Measurements from ENCODE around the gene FNDC10.

Gene FNDC10

GRCh38 chr1:1628754-1629429 is 29.0 kb upstream of the FNDC10 start:
- Mint-ChIP-seq H3K27ac (no peak overlapping the region), H3K9me3 (no peaks in the 10 kb centered on the region), H3K36me3 (ENCODE audit: low read depth) (no peaks in the 10 kb centered on the region), H3K4me3 (no peak overlapping the region), H3K27me3 (ENCODE audit: low read depth) (no peaks in the 10 kb centered on the region), H3K4me1 (no peaks in the 10 kb centered on the region)
- no peak for TF ChIP-seq CTCF (IDR thresholded peaks at IDR 0.05; ENCODE audit: unreplicated experiment in 3 of 3)

GRCh38 chr1:1627829-1628753 is 28.2 kb upstream of the FNDC10 start:
- no peak overlapping the region for H3K4me3 Mint-ChIP-seq
- no peaks in the 10 kb centered on the region for H3K36me3 Mint-ChIP-seq (ENCODE audit: low read depth)
- H3K4me1 Mint-ChIP-seq: no peaks in the 10 kb centered on the region
- no peak for TF ChIP-seq CTCF (IDR thresholded peaks at IDR 0.05; ENCODE audit: unreplicated experiment in 3 of 3)
- H3K27ac Mint-ChIP-seq: no peak overlapping the region
- no peaks in the 10 kb centered on the region for H3K9me3 Mint-ChIP-seq
- no peaks in the 10 kb centered on the region for H3K27me3 Mint-ChIP-seq (ENCODE audit: low read depth)

- Mint-ChIP-seq H3K27ac (no peak overlapping the region), H3K36me3 (ENCODE audit: low read depth) (no peaks in the 10 kb centered on the region), H3K27me3 (ENCODE audit: low read depth) (no peaks in the 10 kb centered on the region), H3K4me3 (no peak overlapping the region), H3K9me3 (no peaks in the 10 kb centered on the region), H3K4me1 (no peaks in the 10 kb centered on the region)
- TF ChIP-seq CTCF (IDR thresholded peaks at IDR 0.05; ENCODE audit: unreplicated experiment in 3 of 3): no peak
Observed at GRCh38 chr1:1627261-1627828, 27.4 kb upstream of the FNDC10 start.

- Mint-ChIP-seq H3K9me3 (no peaks in the 10 kb centered on the region), H3K27me3 (ENCODE audit: low read depth) (no peaks in the 10 kb centered on the region), H3K4me1 (no peaks in the 10 kb centered on the region), H3K36me3 (ENCODE audit: low read depth) (no peaks in the 10 kb centered on the region), H3K4me3 (no peak overlapping the region), H3K27ac (no peak overlapping the region)
- no peak for TF ChIP-seq CTCF (IDR thresholded peaks at IDR 0.05; ENCODE audit: unreplicated experiment in 3 of 3)
Observed at GRCh38 chr1:1626207-1627141, 26.5 kb upstream of the FNDC10 start.

- Mint-ChIP-seq H3K27me3 (ENCODE audit: low read depth) (no peaks in the 10 kb centered on the region), H3K27ac (no peak overlapping the region), H3K4me3 (no peak overlapping the region), H3K36me3 (ENCODE audit: low read depth) (no peaks in the 10 kb centered on the region), H3K4me1 (no peaks in the 10 kb centered on the region), H3K9me3 (no peaks in the 10 kb centered on the region)
- no peak for TF ChIP-seq CTCF (IDR thresholded peaks at IDR 0.05; ENCODE audit: unreplicated experiment in 3 of 3)
Observed at GRCh38 chr1:1625824-1626206, 25.9 kb upstream of the FNDC10 start.

Data from nephron (organoid).